ENCODE data around the gene USH1G.

USH1G gene

GRCh38 chr17:74888469-74888868 is 34.6 kb downstream of the USH1G start:
- Histone ChIP-seq H2BK15ac (ENCODE audit: low read length) (no peak overlapping the region), H2BK12ac (ENCODE audit: low read length) (no peak overlapping the region), H3K4me3 (ENCODE audit: low read length in 2 of 2) (no peak overlapping the region), H3K36me3 (replicated peaks in 1 of 2; ENCODE audit: control insufficient read depth in 2 of 2, insufficient read depth in 2 of 2, low read length in 2 of 2) (no peaks in the 10 kb centered on the region), H3K79me1 (ENCODE audit: low read depth, low read length) (no peaks in the 10 kb centered on the region), H3K9ac (ENCODE audit: low read depth, low read length, poor library complexity) (peak overlapping the region; percentile 30), H2BK5ac (ENCODE audit: low read length) (peak overlapping the region; percentile 32), H3K23ac (ENCODE audit: low read depth, low read length, poor library complexity) (no peak overlapping the region), H3K4ac (ENCODE audit: low read length) (no peak overlapping the region), H2BK120ac (ENCODE audit: low read depth, low read length) (no peak overlapping the region), H2AK5ac (ENCODE audit: low read depth, low read length) (no peak overlapping the region), H3K14ac (ENCODE audit: low read length) (no peak overlapping the region), H3K4me2 (ENCODE audit: insufficient read depth, low read length, poor library complexity, severe bottlenecking) (no peak overlapping the region), H3K27ac (replicated peaks; ENCODE audit: low read length) (no peak overlapping the region), H3K27me3 (ENCODE audit: control insufficient read depth in 3 of 3, insufficient read depth in 3 of 3, low read depth in 1 of 3, low read length in 3 of 3) (peaks cover 10 to 61% (median 18%) of the 10 kb centered on the region in 3 experiments), H2AFZ (ENCODE audit: low read length) (no peak overlapping the region), H3K4me1 (ENCODE audit: control insufficient read depth in 2 of 2, insufficient read depth in 1 of 2, low read depth in 1 of 2, low read length in 2 of 2) (peaks cover 0 to 4% of the 10 kb centered on the region in 2 donors), H4K91ac (ENCODE audit: low read depth, low read length, poor library complexity) (no peak overlapping the region), H3K18ac (ENCODE audit: low read length) (no peak overlapping the region), H4K8ac (ENCODE audit: low read depth, low read length) (no peak overlapping the region), H3K9me3 (replicated peaks in 1 of 2; ENCODE audit: control insufficient read depth in 2 of 2, insufficient read depth in 1 of 2, low read depth in 1 of 2, low read length in 2 of 2) (no peaks in the 10 kb centered on the region)
- WGBS, 2 donors (ENCODE audit: extremely low coverage in 2 of 2, insufficient read length in 2 of 2, insufficient replicate concordance in 1 of 2) = no CpG with 5 or more reads among the region's 13 CpGs
- no peak for DNase-seq (ENCODE audit: low spot score)

DNA sequence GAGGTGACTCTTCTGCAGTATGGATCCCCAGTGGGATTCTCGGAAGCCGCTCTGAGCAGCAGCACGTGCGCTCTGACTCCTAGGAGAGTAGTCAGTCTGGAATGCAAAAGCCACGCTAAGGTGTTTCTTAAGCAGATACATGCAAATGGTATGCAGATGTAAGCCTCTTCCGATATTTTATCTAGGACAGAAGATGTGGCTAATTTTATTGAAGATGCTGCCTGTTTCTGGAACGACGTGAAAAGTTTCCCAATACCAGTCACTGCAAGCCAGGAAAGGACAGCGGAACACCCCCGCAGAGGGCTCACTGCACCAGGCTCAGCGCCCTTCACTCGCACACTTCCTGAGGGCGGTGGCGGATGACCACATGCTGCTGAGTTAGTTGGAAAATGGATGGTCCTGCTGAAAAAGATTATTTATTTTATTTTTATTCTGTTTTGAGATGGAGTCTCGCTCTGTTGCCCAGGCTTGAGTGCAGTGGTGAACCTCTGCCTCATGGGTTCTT is 39.8 kb downstream of the USH1G start:
- no CpG with 5 or more reads among the region's 15 CpGs for WGBS, 2 donors (ENCODE audit: extremely low coverage in 2 of 2, insufficient read length in 2 of 2, insufficient replicate concordance in 1 of 2)
- Histone ChIP-seq H3K4me3 (ENCODE audit: low read length in 2 of 2) (no peak overlapping the region), H2BK15ac (ENCODE audit: low read length) (no peak overlapping the region), H3K4me2 (ENCODE audit: insufficient read depth, low read length, poor library complexity, severe bottlenecking) (no peak overlapping the region), H3K14ac (ENCODE audit: low read length) (no peak overlapping the region), H3K18ac (ENCODE audit: low read length) (peak overlapping the region; percentile 74), H2BK120ac (ENCODE audit: low read depth, low read length) (no peak overlapping the region), H4K91ac (ENCODE audit: low read depth, low read length, poor library complexity) (no peak overlapping the region), H2AK5ac (ENCODE audit: low read depth, low read length) (no peak overlapping the region), H3K9me3 (replicated peaks in 1 of 2; ENCODE audit: control insufficient read depth in 2 of 2, insufficient read depth in 1 of 2, low read depth in 1 of 2, low read length in 2 of 2) (no peaks in the 10 kb centered on the region), H3K23ac (ENCODE audit: low read depth, low read length, poor library complexity) (peak overlapping the region; percentile 49), H3K27ac (replicated peaks; ENCODE audit: low read length) (no peak overlapping the region), H3K79me1 (ENCODE audit: low read depth, low read length) (no peaks in the 10 kb centered on the region), H3K27me3 (ENCODE audit: control insufficient read depth in 3 of 3, insufficient read depth in 3 of 3, low read depth in 1 of 3, low read length in 3 of 3) (peaks cover 0 to 53% (median 0%) of the 10 kb centered on the region in 3 experiments), H2BK5ac (ENCODE audit: low read length) (no peak overlapping the region), H3K9ac (ENCODE audit: low read depth, low read length, poor library complexity) (no peak overlapping the region), H3K36me3 (replicated peaks in 1 of 2; ENCODE audit: control insufficient read depth in 2 of 2, insufficient read depth in 2 of 2, low read length in 2 of 2) (no peaks in the 10 kb centered on the region), H2AFZ (ENCODE audit: low read length) (no peak overlapping the region), H2BK12ac (ENCODE audit: low read length) (no peak overlapping the region), H4K8ac (ENCODE audit: low read depth, low read length) (no peak overlapping the region), H3K4ac (ENCODE audit: low read length) (no peak overlapping the region), H3K4me1 (ENCODE audit: control insufficient read depth in 2 of 2, insufficient read depth in 1 of 2, low read depth in 1 of 2, low read length in 2 of 2) (peaks cover 0 to 7% of the 10 kb centered on the region in 2 donors)
- no peak for DNase-seq (ENCODE audit: low spot score)

- no CpG with 5 or more reads among the region's 20 CpGs for WGBS, 2 donors (ENCODE audit: extremely low coverage in 2 of 2, insufficient read length in 2 of 2, insufficient replicate concordance in 1 of 2)
- Histone ChIP-seq H3K23ac (ENCODE audit: low read depth, low read length, poor library complexity) (peak overlapping the region; percentile 69), H3K4me2 (ENCODE audit: insufficient read depth, low read length, poor library complexity, severe bottlenecking) (no peak overlapping the region), H3K18ac (ENCODE audit: low read length) (peak overlapping the region; percentile 74), H3K36me3 (replicated peaks in 1 of 2; ENCODE audit: control insufficient read depth in 2 of 2, insufficient read depth in 2 of 2, low read length in 2 of 2) (no peaks in the 10 kb centered on the region), H2AFZ (ENCODE audit: low read length) (no peak overlapping the region), H2BK12ac (ENCODE audit: low read length) (no peak overlapping the region), H2BK120ac (ENCODE audit: low read depth, low read length) (no peak overlapping the region), H3K4me3 (ENCODE audit: low read length in 2 of 2) (peak overlapping the region in 1 of 2 donors; percentile 31), H4K8ac (ENCODE audit: low read depth, low read length) (no peak overlapping the region), H2AK5ac (ENCODE audit: low read depth, low read length) (peak overlapping the region; percentile 53), H2BK5ac (ENCODE audit: low read length) (peak overlapping the region; percentile 77), H3K14ac (ENCODE audit: low read length) (no peak overlapping the region), H3K4me1 (ENCODE audit: control insufficient read depth in 2 of 2, insufficient read depth in 1 of 2, low read depth in 1 of 2, low read length in 2 of 2) (peaks cover 0 to 7% of the 10 kb centered on the region in 2 donors), H3K9ac (ENCODE audit: low read depth, low read length, poor library complexity) (no peak overlapping the region), H3K9me3 (replicated peaks in 1 of 2; ENCODE audit: control insufficient read depth in 2 of 2, insufficient read depth in 1 of 2, low read depth in 1 of 2, low read length in 2 of 2) (no peaks in the 10 kb centered on the region), H3K27ac (replicated peaks; ENCODE audit: low read length) (no peak overlapping the region), H3K79me1 (ENCODE audit: low read depth, low read length) (no peaks in the 10 kb centered on the region), H2BK15ac (ENCODE audit: low read length) (peak overlapping the region; percentile 15), H3K4ac (ENCODE audit: low read length) (no peak overlapping the region), H4K91ac (ENCODE audit: low read depth, low read length, poor library complexity) (no peak overlapping the region), H3K27me3 (ENCODE audit: control insufficient read depth in 3 of 3, insufficient read depth in 3 of 3, low read depth in 1 of 3, low read length in 3 of 3) (peaks cover 0 to 55% (median 0%) of the 10 kb centered on the region in 3 experiments)
- no peak for DNase-seq (ENCODE audit: low spot score)
Measured at GRCh38 chr17:74882517-74883240, 40.4 kb downstream of the USH1G start.

DNA sequence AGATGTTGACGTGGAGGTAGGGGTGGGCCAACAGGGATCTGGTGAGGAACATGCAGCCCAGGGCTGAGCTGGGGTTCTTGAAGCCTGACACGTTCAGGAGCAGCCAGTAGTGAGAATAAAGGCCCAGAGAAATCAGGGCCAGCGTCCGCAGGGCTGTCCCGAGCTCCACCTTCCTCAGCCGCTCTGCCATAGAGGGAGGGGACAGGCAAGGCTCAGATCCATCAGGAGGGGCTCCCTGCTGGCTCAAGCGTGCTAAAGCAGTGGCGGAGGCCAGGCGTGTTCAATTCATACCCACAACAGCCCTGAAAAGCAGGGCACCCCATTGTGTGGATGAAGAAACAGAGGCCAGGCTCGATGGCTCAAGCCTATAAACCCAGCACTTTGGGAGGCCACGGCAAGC is 42.0 kb downstream of the USH1G start:
- DNase-seq (ENCODE audit: low spot score) = no peak
- no peak overlapping the region for H2AFZ ChIP-seq (ENCODE audit: low read length)
- H2BK12ac ChIP-seq (ENCODE audit: low read length) = no peak overlapping the region
- H3K23ac ChIP-seq (ENCODE audit: low read depth, low read length, poor library complexity) = no peak overlapping the region
- H3K14ac ChIP-seq (ENCODE audit: low read length) = peak overlapping the region; percentile 63
- no peak overlapping the region for H3K27ac ChIP-seq (replicated peaks; ENCODE audit: low read length)
- WGBS, 2 donors (ENCODE audit: extremely low coverage in 2 of 2, insufficient read length in 2 of 2, insufficient replicate concordance in 1 of 2) = no CpG with 5 or more reads among the region's 11 CpGs
- no peak overlapping the region for H2AK5ac ChIP-seq (ENCODE audit: low read depth, low read length)
- no peaks in the 10 kb centered on the region for H3K79me1 ChIP-seq (ENCODE audit: low read depth, low read length)
- H2BK5ac ChIP-seq (ENCODE audit: low read length) = no peak overlapping the region
- no peaks in the 10 kb centered on the region for H3K9me3 ChIP-seq (replicated peaks in 1 of 2; ENCODE audit: control insufficient read depth in 2 of 2, insufficient read depth in 1 of 2, low read depth in 1 of 2, low read length in 2 of 2)
- H3K4me2 ChIP-seq (ENCODE audit: insufficient read depth, low read length, poor library complexity, severe bottlenecking) = no peak overlapping the region
- H3K9ac ChIP-seq (ENCODE audit: low read depth, low read length, poor library complexity) = no peak overlapping the region
- no peak overlapping the region for H2BK120ac ChIP-seq (ENCODE audit: low read depth, low read length)
- no peak overlapping the region for H3K4ac ChIP-seq (ENCODE audit: low read length)
- H4K91ac ChIP-seq (ENCODE audit: low read depth, low read length, poor library complexity) = no peak overlapping the region
- peaks cover 0 to 65% (median 0%) of the 10 kb centered on the region in 3 experiments for H3K27me3 ChIP-seq (ENCODE audit: control insufficient read depth in 3 of 3, insufficient read depth in 3 of 3, low read depth in 1 of 3, low read length in 3 of 3)
- H3K36me3 ChIP-seq (replicated peaks in 1 of 2; ENCODE audit: control insufficient read depth in 2 of 2, insufficient read depth in 2 of 2, low read length in 2 of 2) = no peaks in the 10 kb centered on the region
- no peak overlapping the region for H3K18ac ChIP-seq (ENCODE audit: low read length)
- H3K4me3 ChIP-seq (ENCODE audit: low read length in 2 of 2) = no peak overlapping the region
- no peak overlapping the region for H2BK15ac ChIP-seq (ENCODE audit: low read length)
- peaks cover 0 to 7% of the 10 kb centered on the region in 2 donors for H3K4me1 ChIP-seq (ENCODE audit: control insufficient read depth in 2 of 2, insufficient read depth in 1 of 2, low read depth in 1 of 2, low read length in 2 of 2)
- H4K8ac ChIP-seq (ENCODE audit: low read depth, low read length) = no peak overlapping the region

All from neuronal stem cell (in vitro differentiated cells).